DND-41 (cell line): ENCODE data around the gene RAB9A.

ENCODE experiments used
- ATAC-seq: fragments of 200-7000 bp; cut with Tn5 transposase; 3 replicates; pipeline ENCODE4 v1.9.1; 2021; ENCODE audit warnings: low read depth; ENCODE audit not compliant: insufficient read depth
- DNase-seq: peaks from one replicate; pipeline ENCODE4 v3.0.0-alpha.2; 2020
- H2AFZ ChIP-seq: 2 replicates; pipeline ENCODE4 v1.6.0; 2012; ENCODE audit warnings: low read depth, low read length
- H3K27ac ChIP-seq: 2 replicates; pipeline ENCODE4 v1.5.1; 2012; ENCODE audit warnings: low read length, inconsistent platforms
- H3K27me3 ChIP-seq: fragments of 200-600 bp; sonication (generic); 2 replicates; pipeline ENCODE4 v1.6.0; 2012; ENCODE audit warnings: low read length, mild to moderate bottlenecking, inconsistent platforms; ENCODE audit not compliant: insufficient read depth, poor library complexity
- H3K36me3 ChIP-seq: 2 replicates; pipeline ENCODE4 v1.5.1; 2012; ENCODE audit warnings: low read length, inconsistent platforms; ENCODE audit not compliant: insufficient read depth
- H3K4me1 ChIP-seq: 2 replicates; pipeline ENCODE4 v1.5.1; 2012; ENCODE audit warnings: mild to moderate bottlenecking, low read length; ENCODE audit not compliant: insufficient read depth
- H3K4me2 ChIP-seq: 2 replicates; pipeline ENCODE4 v1.6.0; 2012; ENCODE audit warnings: mild to moderate bottlenecking, moderate library complexity, low read length, inconsistent platforms; ENCODE audit not compliant: insufficient read depth
- H3K4me3 ChIP-seq, 2 experiments: fragments of 200-600 bp in 1 of 2; shearing (Covaris generic) in 1 of 2; 2 replicates each; pipeline ENCODE4 v1.5.1; 2012 to 2016; ENCODE audit warnings: inconsistent platforms in 2 of 2, low read length in 2 of 2, mild to moderate bottlenecking in 2 of 2, low read depth in 1 of 2, moderate library complexity in 1 of 2
- H3K79me2 ChIP-seq: 2 replicates; pipeline ENCODE4 v1.6.0; 2012; ENCODE audit warnings: low read length, inconsistent platforms; ENCODE audit not compliant: insufficient read depth
- H3K9ac ChIP-seq: 2 replicates; pipeline ENCODE4 v1.6.0; 2012; ENCODE audit warnings: low read depth, mild to moderate bottlenecking, inconsistent platforms, low read length, moderate library complexity
- H3K9me3 ChIP-seq: 2 replicates; pipeline ENCODE4 v1.5.1; 2012; ENCODE audit warnings: low read length, moderate library complexity, mild to moderate bottlenecking, inconsistent platforms; ENCODE audit not compliant: insufficient read depth, severe bottlenecking
- H4K20me1 ChIP-seq: 2 replicates; pipeline ENCODE4 v1.6.0; 2012; ENCODE audit warnings: low read length; ENCODE audit not compliant: insufficient read depth
- EZH2 ChIP-seq: IDR thresholded peaks from 3 replicates; pipeline ENCODE4 v1.6.1; 2012; ENCODE audit warnings: borderline replicate concordance, low read depth, mild to moderate bottlenecking, moderate library complexity, low read length, inconsistent platforms; ENCODE audit not compliant: severe bottlenecking
- TF ChIP-seq, protein P1 (sequence below): IDR thresholded peaks from 2 replicates; pipeline ENCODE4 v1.5.1; 2012; ENCODE audit warnings: borderline replicate concordance, low read length, moderate library complexity, mild to moderate bottlenecking; ENCODE audit not compliant: poor library complexity, severe bottlenecking; ENCODE audit errors: extremely low read depth

RAB9A gene

GRCh38 chrX:13703589-13703988 lies 14.7 kb downstream of the RAB9A start:
- Histone ChIP-seq H3K4me2 (no peak overlapping the region), H3K27ac (no peak overlapping the region), H3K27me3 (no peaks in the 10 kb centered on the region), H2AFZ (no peak overlapping the region), H3K9me3 (no peaks in the 10 kb centered on the region), H3K4me3 (no peak overlapping the region), H3K79me2 (peaks cover 55% of the 10 kb centered on the region), H3K36me3 (no peaks in the 10 kb centered on the region; the same call in none of the 2 replicates), H3K9ac (no peak overlapping the region), H4K20me1 (peaks cover 8% of the 10 kb centered on the region; the same call in 1 of the 2 replicates), H3K4me1 (no peaks in the 10 kb centered on the region)
- ATAC-seq, result no peak
- no peak for TF ChIP-seq EZH2
- TF ChIP-seq, protein P1, sequence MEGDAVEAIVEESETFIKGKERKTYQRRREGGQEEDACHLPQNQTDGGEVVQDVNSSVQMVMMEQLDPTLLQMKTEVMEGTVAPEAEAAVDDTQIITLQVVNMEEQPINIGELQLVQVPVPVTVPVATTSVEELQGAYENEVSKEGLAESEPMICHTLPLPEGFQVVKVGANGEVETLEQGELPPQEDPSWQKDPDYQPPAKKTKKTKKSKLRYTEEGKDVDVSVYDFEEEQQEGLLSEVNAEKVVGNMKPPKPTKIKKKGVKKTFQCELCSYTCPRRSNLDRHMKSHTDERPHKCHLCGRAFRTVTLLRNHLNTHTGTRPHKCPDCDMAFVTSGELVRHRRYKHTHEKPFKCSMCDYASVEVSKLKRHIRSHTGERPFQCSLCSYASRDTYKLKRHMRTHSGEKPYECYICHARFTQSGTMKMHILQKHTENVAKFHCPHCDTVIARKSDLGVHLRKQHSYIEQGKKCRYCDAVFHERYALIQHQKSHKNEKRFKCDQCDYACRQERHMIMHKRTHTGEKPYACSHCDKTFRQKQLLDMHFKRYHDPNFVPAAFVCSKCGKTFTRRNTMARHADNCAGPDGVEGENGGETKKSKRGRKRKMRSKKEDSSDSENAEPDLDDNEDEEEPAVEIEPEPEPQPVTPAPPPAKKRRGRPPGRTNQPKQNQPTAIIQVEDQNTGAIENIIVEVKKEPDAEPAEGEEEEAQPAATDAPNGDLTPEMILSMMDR, result no peak
- no peak for DNase-seq

- Histone ChIP-seq H3K4me2 (no peak overlapping the region), H3K27ac (no peak overlapping the region), H3K4me1 (no peaks in the 10 kb centered on the region), H4K20me1 (no peaks in the 10 kb centered on the region), H3K4me3 (no peak overlapping the region), H3K79me2 (peaks cover 14% of the 10 kb centered on the region; the same call in 1 of the 2 replicates), H3K36me3 (peaks cover 27% of the 10 kb centered on the region), H2AFZ (no peak overlapping the region), H3K27me3 (no peaks in the 10 kb centered on the region), H3K9ac (no peak overlapping the region), H3K9me3 (no peaks in the 10 kb centered on the region)
- DNase-seq (no peak), ATAC-seq (no peak)
- TF ChIP-seq EZH2, result no peak
- TF ChIP-seq, protein P1, result no peak
Measured at GRCh38 chrX:13711141-13711540, 22.2 kb downstream of the RAB9A start.

- Histone ChIP-seq H3K79me2 (peaks cover 22% of the 10 kb centered on the region; the same call in 1 of the 2 replicates), H3K9ac (no peak overlapping the region), H4K20me1 (no peaks in the 10 kb centered on the region; the same call in 1 of the 2 replicates), H3K9me3 (no peaks in the 10 kb centered on the region), H3K36me3 (peaks cover 49% of the 10 kb centered on the region), H3K4me3 (no peak overlapping the region), H3K4me1 (no peaks in the 10 kb centered on the region), H3K27me3 (no peaks in the 10 kb centered on the region), H2AFZ (no peak overlapping the region), H3K4me2 (no peak overlapping the region), H3K27ac (no peak overlapping the region)
- ATAC-seq, result no peak
- TF ChIP-seq EZH2, result no peak
- TF ChIP-seq, protein P1, result no peak
- no peak for DNase-seq
Measured at GRCh38 chrX:13716455-13716854, 27.5 kb downstream of the RAB9A start.

GRCh38 chrX:13716905-13717304 lies 28.0 kb downstream of the RAB9A start:
- Histone ChIP-seq H3K4me2 (no peak overlapping the region), H3K27me3 (no peaks in the 10 kb centered on the region), H3K27ac (no peak overlapping the region), H3K79me2 (peaks cover 23% of the 10 kb centered on the region; the same call in 1 of the 2 replicates), H3K4me1 (no peaks in the 10 kb centered on the region), H3K9me3 (no peaks in the 10 kb centered on the region), H3K36me3 (peaks cover 45% of the 10 kb centered on the region), H3K9ac (no peak overlapping the region), H2AFZ (no peak overlapping the region), H4K20me1 (no peaks in the 10 kb centered on the region; the same call in 1 of the 2 replicates), H3K4me3 (no peak overlapping the region)
- DNase-seq (no peak), ATAC-seq (no peak)
- TF ChIP-seq, protein P1, result no peak
- no peak for TF ChIP-seq EZH2
